ENCODE results near the gene TMEM37. TPM values are rescaled to one million over a fixed set of nuclear protein-coding genes. Genes with fewer than 3 reads are reported as not detected.

The TMEM37 gene
- total and polyA plus RNA-seq, 2 of the 13 experiments (the other 11 are each of a cell fraction or from before 2014, with no cell fraction given): 37.7 to 115 TPM

DNA sequence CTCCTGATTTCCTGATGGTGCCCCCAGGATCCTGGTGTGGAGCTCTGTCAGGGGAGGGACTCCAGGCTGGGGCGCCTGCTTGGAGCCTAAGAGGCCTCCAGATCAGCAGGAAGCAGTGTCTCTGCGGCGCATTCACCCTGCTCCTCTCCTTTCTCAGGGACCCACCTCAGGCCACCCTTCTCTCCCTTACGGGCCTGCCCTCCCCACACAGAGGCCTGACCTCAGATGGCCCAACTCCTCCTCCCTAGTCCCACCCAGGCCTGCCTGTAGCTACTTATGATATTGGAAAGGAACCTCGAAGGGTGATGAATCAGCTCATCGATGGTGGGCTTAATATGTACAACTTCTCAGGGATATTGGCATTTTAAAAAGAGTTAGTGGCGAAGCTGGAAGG is 10.6 kb downstream of the TMEM37 start:
- no peak for FAIRE-seq
- no peaks in the 10 kb centered on the region for H3K9me3 ChIP-seq (ENCODE audit: low read length)
- intact Hi-C loops (cut with micrococcal nuclease; ENCODE audit: unreplicated experiment) (no loop called here), in situ Hi-C loops (cut with HindIII; ENCODE audit: extremely low pct_ligation_motif_present, low pct_unique_long_range_greater_than_20kb) (no loop called here)
- TF ChIP-seq, protein P1, sequence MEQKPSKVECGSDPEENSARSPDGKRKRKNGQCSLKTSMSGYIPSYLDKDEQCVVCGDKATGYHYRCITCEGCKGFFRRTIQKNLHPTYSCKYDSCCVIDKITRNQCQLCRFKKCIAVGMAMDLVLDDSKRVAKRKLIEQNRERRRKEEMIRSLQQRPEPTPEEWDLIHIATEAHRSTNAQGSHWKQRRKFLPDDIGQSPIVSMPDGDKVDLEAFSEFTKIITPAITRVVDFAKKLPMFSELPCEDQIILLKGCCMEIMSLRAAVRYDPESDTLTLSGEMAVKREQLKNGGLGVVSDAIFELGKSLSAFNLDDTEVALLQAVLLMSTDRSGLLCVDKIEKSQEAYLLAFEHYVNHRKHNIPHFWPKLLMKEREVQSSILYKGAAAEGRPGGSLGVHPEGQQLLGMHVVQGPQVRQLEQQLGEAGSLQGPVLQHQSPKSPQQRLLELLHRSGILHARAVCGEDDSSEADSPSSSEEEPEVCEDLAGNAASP (CRISPR knock-in tag; IDR thresholded peaks at IDR 0.05; ENCODE audit: borderline replicate concordance): peak; percentile 48; the same call in 1 of the 2 replicates
- TF ChIP-seq, protein P2, sequence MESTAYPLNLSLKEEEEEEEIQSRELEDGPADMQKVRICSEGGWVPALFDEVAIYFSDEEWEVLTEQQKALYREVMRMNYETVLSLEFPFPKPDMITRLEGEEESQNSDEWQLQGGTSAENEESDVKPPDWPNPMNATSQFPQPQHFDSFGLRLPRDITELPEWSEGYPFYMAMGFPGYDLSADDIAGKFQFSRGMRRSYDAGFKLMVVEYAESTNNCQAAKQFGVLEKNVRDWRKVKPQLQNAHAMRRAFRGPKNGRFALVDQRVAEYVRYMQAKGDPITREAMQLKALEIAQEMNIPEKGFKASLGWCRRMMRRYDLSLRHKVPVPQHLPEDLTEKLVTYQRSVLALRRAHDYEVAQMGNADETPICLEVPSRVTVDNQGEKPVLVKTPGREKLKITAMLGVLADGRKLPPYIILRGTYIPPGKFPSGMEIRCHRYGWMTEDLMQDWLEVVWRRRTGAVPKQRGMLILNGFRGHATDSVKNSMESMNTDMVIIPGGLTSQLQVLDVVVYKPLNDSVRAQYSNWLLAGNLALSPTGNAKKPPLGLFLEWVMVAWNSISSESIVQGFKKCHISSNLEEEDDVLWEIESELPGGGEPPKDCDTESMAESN (CRISPR knock-in tag; conservative IDR thresholded peaks at IDR 0.05): no peak
- TF ChIP-seq U2AF1 (optimal IDR thresholded peaks at IDR 0.05; ENCODE audit: low read depth, low read length) (no peak), BRD4 (CRISPR knock-in tag; IDR thresholded peaks at IDR 0.05) (no peak), ZSCAN29 (CRISPR knock-in tag; conservative IDR thresholded peaks at IDR 0.05) (0 out of 2 replicates have a peak, but pooled peaks have one; percentile 19), NFIC (IDR thresholded peaks at IDR 0.05; ENCODE audit: low read length) (0 out of 2 replicates have a peak, but pooled peaks have one; percentile 11), PAX8 (CRISPR knock-in tag; IDR thresholded peaks at IDR 0.05; ENCODE audit: borderline replicate concordance) (no peak)
- TF ChIP-seq, protein P3, sequence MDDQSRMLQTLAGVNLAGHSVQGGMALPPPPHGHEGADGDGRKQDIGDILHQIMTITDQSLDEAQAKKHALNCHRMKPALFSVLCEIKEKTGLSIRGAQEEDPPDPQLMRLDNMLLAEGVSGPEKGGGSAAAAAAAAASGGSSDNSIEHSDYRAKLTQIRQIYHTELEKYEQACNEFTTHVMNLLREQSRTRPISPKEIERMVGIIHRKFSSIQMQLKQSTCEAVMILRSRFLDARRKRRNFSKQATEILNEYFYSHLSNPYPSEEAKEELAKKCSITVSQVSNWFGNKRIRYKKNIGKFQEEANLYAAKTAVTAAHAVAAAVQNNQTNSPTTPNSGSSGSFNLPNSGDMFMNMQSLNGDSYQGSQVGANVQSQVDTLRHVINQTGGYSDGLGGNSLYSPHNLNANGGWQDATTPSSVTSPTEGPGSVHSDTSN (CRISPR knock-in tag; IDR thresholded peaks at IDR 0.05; ENCODE audit: borderline replicate concordance): no peak
- TF ChIP-seq, protein P4, sequence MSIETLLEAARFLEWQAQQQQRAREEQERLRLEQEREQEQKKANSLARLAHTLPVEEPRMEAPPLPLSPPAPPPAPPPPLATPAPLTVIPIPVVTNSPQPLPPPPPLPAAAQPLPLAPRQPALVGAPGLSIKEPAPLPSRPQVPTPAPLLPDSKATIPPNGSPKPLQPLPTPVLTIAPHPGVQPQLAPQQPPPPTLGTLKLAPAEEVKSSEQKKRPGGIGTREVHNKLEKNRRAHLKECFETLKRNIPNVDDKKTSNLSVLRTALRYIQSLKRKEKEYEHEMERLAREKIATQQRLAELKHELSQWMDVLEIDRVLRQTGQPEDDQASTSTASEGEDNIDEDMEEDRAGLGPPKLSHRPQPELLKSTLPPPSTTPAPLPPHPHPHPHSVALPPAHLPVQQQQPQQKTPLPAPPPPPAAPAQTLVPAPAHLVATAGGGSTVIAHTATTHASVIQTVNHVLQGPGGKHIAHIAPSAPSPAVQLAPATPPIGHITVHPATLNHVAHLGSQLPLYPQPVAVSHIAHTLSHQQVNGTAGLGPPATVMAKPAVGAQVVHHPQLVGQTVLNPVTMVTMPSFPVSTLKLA (IDR thresholded peaks at IDR 0.05): no peak
- TF ChIP-seq, protein P5, sequence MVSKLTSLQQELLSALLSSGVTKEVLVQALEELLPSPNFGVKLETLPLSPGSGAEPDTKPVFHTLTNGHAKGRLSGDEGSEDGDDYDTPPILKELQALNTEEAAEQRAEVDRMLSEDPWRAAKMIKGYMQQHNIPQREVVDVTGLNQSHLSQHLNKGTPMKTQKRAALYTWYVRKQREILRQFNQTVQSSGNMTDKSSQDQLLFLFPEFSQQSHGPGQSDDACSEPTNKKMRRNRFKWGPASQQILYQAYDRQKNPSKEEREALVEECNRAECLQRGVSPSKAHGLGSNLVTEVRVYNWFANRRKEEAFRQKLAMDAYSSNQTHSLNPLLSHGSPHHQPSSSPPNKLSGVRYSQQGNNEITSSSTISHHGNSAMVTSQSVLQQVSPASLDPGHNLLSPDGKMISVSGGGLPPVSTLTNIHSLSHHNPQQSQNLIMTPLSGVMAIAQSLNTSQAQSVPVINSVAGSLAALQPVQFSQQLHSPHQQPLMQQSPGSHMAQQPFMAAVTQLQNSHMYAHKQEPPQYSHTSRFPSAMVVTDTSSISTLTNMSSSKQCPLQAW (CRISPR knock-in tag; IDR thresholded peaks at IDR 0.05): peak; percentile 64; the same call in 1 of the 2 replicates
- TF ChIP-seq, protein P6, sequence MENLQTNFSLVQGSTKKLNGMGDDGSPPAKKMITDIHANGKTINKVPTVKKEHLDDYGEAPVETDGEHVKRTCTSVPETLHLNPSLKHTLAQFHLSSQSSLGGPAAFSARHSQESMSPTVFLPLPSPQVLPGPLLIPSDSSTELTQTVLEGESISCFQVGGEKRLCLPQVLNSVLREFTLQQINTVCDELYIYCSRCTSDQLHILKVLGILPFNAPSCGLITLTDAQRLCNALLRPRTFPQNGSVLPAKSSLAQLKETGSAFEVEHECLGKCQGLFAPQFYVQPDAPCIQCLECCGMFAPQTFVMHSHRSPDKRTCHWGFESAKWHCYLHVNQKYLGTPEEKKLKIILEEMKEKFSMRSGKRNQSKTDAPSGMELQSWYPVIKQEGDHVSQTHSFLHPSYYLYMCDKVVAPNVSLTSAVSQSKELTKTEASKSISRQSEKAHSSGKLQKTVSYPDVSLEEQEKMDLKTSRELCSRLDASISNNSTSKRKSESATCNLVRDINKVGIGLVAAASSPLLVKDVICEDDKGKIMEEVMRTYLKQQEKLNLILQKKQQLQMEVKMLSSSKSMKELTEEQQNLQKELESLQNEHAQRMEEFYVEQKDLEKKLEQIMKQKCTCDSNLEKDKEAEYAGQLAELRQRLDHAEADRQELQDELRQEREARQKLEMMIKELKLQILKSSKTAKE (CRISPR knock-in tag; IDR thresholded peaks at IDR 0.05; ENCODE audit: borderline replicate concordance): 0 out of 2 replicates have a peak, but pooled peaks have one; percentile 26
- H4K20me1 ChIP-seq (ENCODE audit: insufficient read depth, low read length): peaks cover 25% of the 10 kb centered on the region; the same call in 1 of the 2 replicates
- H3K9ac ChIP-seq (ENCODE audit: insufficient read depth, low read depth, low read length): no peak overlapping the region
- no peak overlapping the region for H3K4me2 ChIP-seq (ENCODE audit: low read depth, low read length)
- no peak overlapping the region for H2AFZ ChIP-seq (ENCODE audit: low read length)
- ATAC-seq: peak; percentile 2; the same call in 1 of the 3 replicates
- peaks cover 58% of the 10 kb centered on the region for H3K4me1 ChIP-seq (ENCODE audit: insufficient read depth, low read length)
- peaks cover 0 to 2% of the 10 kb centered on the region in 2 experiments; a peak in 1 of 5 replicates for H3K27me3 ChIP-seq (ENCODE audit: control insufficient read depth in 1 of 2, insufficient read depth in 2 of 2, low read length in 2 of 2)
- 68% methylated on average over 6 of the region's 7 CpGs for WGBS (ENCODE audit: low lambda C conversion rate)
- H3K27ac ChIP-seq (ENCODE audit: extremely low read length, insufficient read depth, low read length): no peak overlapping the region
- ChIA-PET POLR2A (interaction anchor here (1.1 to 3.5 kb wide), 2 partner anchors 11 to 26 kb away, joined by 5 to 21 read pairs; partner anchors contain the start of gene TMEM37), CTCF (ENCODE audit: low intra/inter-chr PET ratio, low total read pairs) (no interaction called here)
- peaks cover 0 to 2% of the 10 kb centered on the region in 2 experiments; a peak in 2 of 5 replicates for H3K36me3 ChIP-seq (replicated peaks in 1 of 2; ENCODE audit: control insufficient read depth in 1 of 2, insufficient read depth in 2 of 2, low read length in 2 of 2)
- peaks cover 13% of the 10 kb centered on the region for H3K79me2 ChIP-seq (ENCODE audit: insufficient read depth, low read length)
- BruUV-seq (replicated peaks): no TSS peak
- DNase-seq (ENCODE audit: low spot score): no peak
- H3K4me3 ChIP-seq (replicated peaks in 1 of 3; ENCODE audit: insufficient read depth in 1 of 3, low read depth in 2 of 3, low read length in 3 of 3): no peak overlapping the region

Data from HepG2 (cell line).